GM23338 (cell line): ENCODE measurements around the gene FABP6. TPM values are rescaled to one million over a fixed set of nuclear protein-coding genes. Genes with fewer than 3 reads are reported as not detected.
A peak's percentile ranks its signal among the peaks of the same experiment; 100 is the strongest.

ENCODE experiments used
- ATAC-seq: fragments of 200-7000 bp; cut with Tn5 transposase; 3 replicates; pipeline ENCODE4 v1.9.1; 2020
- DNase-seq: peaks from one replicate; pipeline ENCODE4 v3.0.0-alpha.2; 2015; ENCODE audit warnings: low spot score
- H2AFZ ChIP-seq: fragments of 200-600 bp; sonication (generic); 2 replicates; pipeline ENCODE4 v1.8.0; 2016; ENCODE audit warnings: antibody characterized with exemption, mild to moderate bottlenecking, moderate library complexity
- H3F3A ChIP-seq: fragments of 200-600 bp; sonication (generic); replicated peaks from 2 replicates; pipeline ENCODE4 v1.8.0; 2017; ENCODE audit warnings: antibody characterized with exemption, mixed run types, low read depth
- H3K27ac ChIP-seq: fragments of 200-600 bp; sonication (generic); 2 replicates; pipeline ENCODE4 v1.6.1; 2016; ENCODE audit warnings: low read depth
- H3K27me3 ChIP-seq: fragments of 200-600 bp; sonication (generic); 2 replicates; pipeline ENCODE4 v1.8.0; 2016; ENCODE audit warnings: mild to moderate bottlenecking, mixed run types, moderate library complexity; ENCODE audit not compliant: insufficient read depth
- H3K36me3 ChIP-seq: fragments of 200-600 bp; sonication (generic); 2 replicates; pipeline ENCODE4 v1.8.0; 2016; ENCODE audit warnings: mild to moderate bottlenecking; ENCODE audit not compliant: insufficient read depth
- H3K4me1 ChIP-seq: fragments of 200-600 bp; sonication (generic); 2 replicates; pipeline ENCODE4 v1.8.0; 2016; ENCODE audit warnings: mild to moderate bottlenecking, moderate library complexity; ENCODE audit not compliant: insufficient read depth
- H3K4me2 ChIP-seq: fragments of 200-600 bp; sonication (generic); 2 replicates; pipeline ENCODE4 v1.7.1; 2017; ENCODE audit warnings: mixed run types
- H3K4me3 ChIP-seq: fragments of 200-600 bp; sonication (generic); 2 replicates; pipeline ENCODE4 v1.6.1; 2016; ENCODE audit warnings: mixed run types
- H3K79me2 ChIP-seq: fragments of 200-600 bp; sonication (generic); replicated peaks from 2 replicates; pipeline ENCODE4 v1.8.0; 2017; ENCODE audit warnings: mild to moderate bottlenecking; ENCODE audit not compliant: insufficient read depth
- H3K9me2 ChIP-seq: fragments of 200-600 bp; sonication (generic); 2 replicates; pipeline ENCODE4 v1.8.0; 2017; ENCODE audit not compliant: insufficient read depth
- H4K20me1 ChIP-seq: fragments of 200-600 bp; sonication (generic); replicated peaks from 2 replicates; pipeline ENCODE4 v1.8.0; 2017; ENCODE audit warnings: mild to moderate bottlenecking; ENCODE audit not compliant: insufficient read depth
- H3K27ac Mint-ChIP-seq: 2 replicates; pipeline ENCODE4 v1.8.0; 2020; ENCODE audit warnings: inconsistent platforms, mild to moderate bottlenecking, moderate library complexity, mixed read lengths
- H3K27me3 Mint-ChIP-seq: 3 replicates; pipeline ENCODE4 v1.8.0; 2022; ENCODE audit warnings: low read depth, mild to moderate bottlenecking, moderate library complexity, mixed read lengths, inconsistent platforms; ENCODE audit not compliant: insufficient read depth, poor library complexity
- H3K36me3 Mint-ChIP-seq: 3 replicates; pipeline ENCODE4 v1.8.0; 2021; ENCODE audit warnings: low read depth, mild to moderate bottlenecking, inconsistent platforms, moderate library complexity, mixed read lengths
- H3K4me1 Mint-ChIP-seq: 3 replicates; pipeline ENCODE4 v1.8.0; 2020; ENCODE audit warnings: mild to moderate bottlenecking, inconsistent platforms, mixed read lengths
- H3K4me3 Mint-ChIP-seq: 3 replicates; pipeline ENCODE4 v1.8.0; 2021; ENCODE audit warnings: moderate library complexity, mild to moderate bottlenecking, inconsistent platforms, mixed read lengths
- H3K9me3 Mint-ChIP-seq: 3 replicates; pipeline ENCODE4 v1.8.0; 2020; ENCODE audit warnings: moderate library complexity, mild to moderate bottlenecking, inconsistent platforms, mixed read lengths
- CREB1 ChIP-seq: fragments of 250-450 bp; sonication (Bioruptor Pico); IDR thresholded peaks from 2 replicates; pipeline ENCODE4 v1.5.0; 2020; ENCODE audit warnings: low read depth, mild to moderate bottlenecking, moderate library complexity
- EZH2 ChIP-seq: fragments of 200-600 bp; sonication (generic); IDR thresholded peaks from one replicate; pipeline ENCODE4 v1.8.0; 2017; ENCODE audit warnings: antibody characterized with exemption, mild to moderate bottlenecking, low read depth; ENCODE audit not compliant: unreplicated experiment
- EZH2phosphoT487 ChIP-seq: fragments of 200-600 bp; sonication (generic); IDR thresholded peaks from one replicate; pipeline ENCODE4 v1.8.1; 2018; ENCODE audit warnings: antibody characterized with exemption; ENCODE audit not compliant: unreplicated experiment
- JUNB ChIP-seq: IDR thresholded peaks from one replicate; pipeline ENCODE4 v1.6.1; 2016; ENCODE audit warnings: antibody characterized with exemption; ENCODE audit not compliant: unreplicated experiment
- NANOG ChIP-seq: IDR thresholded peaks from 2 replicates; pipeline ENCODE4 v1.6.1; 2016; ENCODE audit warnings: antibody characterized with exemption, borderline replicate concordance
- POLR2AphosphoS5 ChIP-seq: IDR thresholded peaks from 2 replicates; pipeline ENCODE4 v1.6.1; 2016; ENCODE audit warnings: antibody characterized with exemption, low read depth
- REST ChIP-seq: IDR thresholded peaks from one replicate; pipeline ENCODE4 v1.6.1; 2018; ENCODE audit warnings: antibody characterized with exemption; ENCODE audit not compliant: unreplicated experiment
- STAT1 ChIP-seq: IDR thresholded peaks from one replicate; pipeline ENCODE4 v1.6.1; 2016; ENCODE audit warnings: antibody characterized with exemption; ENCODE audit not compliant: unreplicated experiment
- ZNF114 ChIP-seq: fragments of 250-450 bp; sonication (Bioruptor Pico); IDR thresholded peaks from 2 replicates; pipeline ENCODE4 v1.5.0; 2020; ENCODE audit warnings: mild to moderate bottlenecking, moderate library complexity
- ZNF331 ChIP-seq: fragments of 250-450 bp; sonication (Bioruptor Pico); IDR thresholded peaks from 2 replicates; pipeline ENCODE4 v1.5.0; 2020; ENCODE audit warnings: low read depth, mild to moderate bottlenecking, moderate library complexity
- polyA plus RNA-seq: library from polyadenylated mRNA; unstranded; fragments of >200 nt; fragmentation: Nextera tagmentation; extraction: Ambion mirVana; gene quantifications from 2 replicates; pipeline ENCODE4 v1.2.1, GENCODE V29; 2016
- total RNA-seq: library from RNA; depleted of rRNA; stranded (reverse); fragments of >200 nt; shearing (Covaris generic); gene quantifications from 2 replicates; pipeline ENCODE4 v1.2.3, GENCODE V29; 2014
- TF ChIP-seq, protein P1 (sequence below), 2 experiments: fragments of 200-600 bp in 1 of 2; sonication (generic) in 1 of 2; conservative IDR thresholded peaks; 2 replicates each; pipeline versions ENCODE4 v1.5.1 to v1.6.1; 2016 to 2017; ENCODE audit warnings: antibody characterized with exemption in 2 of 2, low read depth in 2 of 2, mild to moderate bottlenecking in 2 of 2, moderate library complexity in 1 of 2
- TF ChIP-seq, protein P2 (sequence below): IDR thresholded peaks from 2 replicates; pipeline ENCODE4 v1.6.1; 2016; ENCODE audit warnings: antibody characterized with exemption
- TF ChIP-seq, protein P3 (sequence below): fragments of 250-450 bp; sonication (Bioruptor Pico); IDR thresholded peaks from 2 replicates; pipeline ENCODE4 v1.5.0; 2020; ENCODE audit warnings: mild to moderate bottlenecking, moderate library complexity

FABP6 gene
- total and polyA plus RNA-seq, 2 experiments from 2014 or later = 2.2 to 7.5 TPM

DNA sequence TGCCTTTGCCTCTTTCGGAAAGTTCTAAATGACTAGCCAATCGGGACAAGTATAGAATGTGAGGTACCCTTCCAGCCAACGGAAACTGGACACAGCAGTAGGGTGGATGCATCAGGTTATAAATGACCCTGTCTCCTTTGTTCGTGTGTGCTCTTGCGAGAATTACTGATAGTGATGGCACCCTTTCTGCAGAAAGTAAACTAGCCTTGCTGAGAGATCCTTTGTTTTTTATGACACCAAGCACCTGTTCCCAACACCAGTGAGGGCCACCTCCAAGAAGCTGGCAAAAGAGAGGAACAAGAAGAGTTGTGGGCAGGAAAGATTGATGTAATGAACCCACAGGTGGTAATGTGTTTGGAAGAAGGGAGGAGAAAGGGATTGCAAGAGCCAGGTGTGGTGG is 42.8 kb upstream of the FABP6 start:
- Histone ChIP-seq H3F3A (peaks cover 9% of the 10 kb centered on the region; the same call in 1 of the 2 replicates), H3K4me2 (no peak overlapping the region), H3K79me2 (no peaks in the 10 kb centered on the region), H3K27ac (peak overlapping the region; percentile 100), H2AFZ (no peak overlapping the region), H3K4me1 (peaks cover 18% of the 10 kb centered on the region), H3K27me3 (no peaks in the 10 kb centered on the region), H3K9me2 (no peaks in the 10 kb centered on the region), H3K36me3 (peaks cover 7% of the 10 kb centered on the region; the same call in 1 of the 2 replicates), H3K4me3 (no peak overlapping the region), H4K20me1 (no peaks in the 10 kb centered on the region)
- H3K27ac Mint-ChIP-seq = no peak overlapping the region
- TF ChIP-seq STAT1 (no peak), EZH2 (no peak), NANOG (no peak), EZH2phosphoT487 (no peak), POLR2AphosphoS5 (no peak), JUNB (no peak), CREB1 (CRISPR knock-in tag) (no peak), ZNF331 (CRISPR knock-in tag) (no peak), REST (no peak), ZNF114 (CRISPR knock-in tag) (no peak)
- TF ChIP-seq, protein P1, sequence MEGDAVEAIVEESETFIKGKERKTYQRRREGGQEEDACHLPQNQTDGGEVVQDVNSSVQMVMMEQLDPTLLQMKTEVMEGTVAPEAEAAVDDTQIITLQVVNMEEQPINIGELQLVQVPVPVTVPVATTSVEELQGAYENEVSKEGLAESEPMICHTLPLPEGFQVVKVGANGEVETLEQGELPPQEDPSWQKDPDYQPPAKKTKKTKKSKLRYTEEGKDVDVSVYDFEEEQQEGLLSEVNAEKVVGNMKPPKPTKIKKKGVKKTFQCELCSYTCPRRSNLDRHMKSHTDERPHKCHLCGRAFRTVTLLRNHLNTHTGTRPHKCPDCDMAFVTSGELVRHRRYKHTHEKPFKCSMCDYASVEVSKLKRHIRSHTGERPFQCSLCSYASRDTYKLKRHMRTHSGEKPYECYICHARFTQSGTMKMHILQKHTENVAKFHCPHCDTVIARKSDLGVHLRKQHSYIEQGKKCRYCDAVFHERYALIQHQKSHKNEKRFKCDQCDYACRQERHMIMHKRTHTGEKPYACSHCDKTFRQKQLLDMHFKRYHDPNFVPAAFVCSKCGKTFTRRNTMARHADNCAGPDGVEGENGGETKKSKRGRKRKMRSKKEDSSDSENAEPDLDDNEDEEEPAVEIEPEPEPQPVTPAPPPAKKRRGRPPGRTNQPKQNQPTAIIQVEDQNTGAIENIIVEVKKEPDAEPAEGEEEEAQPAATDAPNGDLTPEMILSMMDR (conservative IDR thresholded peaks at IDR 0.05; ENCODE audit: low read depth in 2 of 2) = no peak
- TF ChIP-seq, protein P2, sequence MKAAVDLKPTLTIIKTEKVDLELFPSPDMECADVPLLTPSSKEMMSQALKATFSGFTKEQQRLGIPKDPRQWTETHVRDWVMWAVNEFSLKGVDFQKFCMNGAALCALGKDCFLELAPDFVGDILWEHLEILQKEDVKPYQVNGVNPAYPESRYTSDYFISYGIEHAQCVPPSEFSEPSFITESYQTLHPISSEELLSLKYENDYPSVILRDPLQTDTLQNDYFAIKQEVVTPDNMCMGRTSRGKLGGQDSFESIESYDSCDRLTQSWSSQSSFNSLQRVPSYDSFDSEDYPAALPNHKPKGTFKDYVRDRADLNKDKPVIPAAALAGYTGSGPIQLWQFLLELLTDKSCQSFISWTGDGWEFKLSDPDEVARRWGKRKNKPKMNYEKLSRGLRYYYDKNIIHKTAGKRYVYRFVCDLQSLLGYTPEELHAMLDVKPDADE = no peak
- TF ChIP-seq, protein P3, sequence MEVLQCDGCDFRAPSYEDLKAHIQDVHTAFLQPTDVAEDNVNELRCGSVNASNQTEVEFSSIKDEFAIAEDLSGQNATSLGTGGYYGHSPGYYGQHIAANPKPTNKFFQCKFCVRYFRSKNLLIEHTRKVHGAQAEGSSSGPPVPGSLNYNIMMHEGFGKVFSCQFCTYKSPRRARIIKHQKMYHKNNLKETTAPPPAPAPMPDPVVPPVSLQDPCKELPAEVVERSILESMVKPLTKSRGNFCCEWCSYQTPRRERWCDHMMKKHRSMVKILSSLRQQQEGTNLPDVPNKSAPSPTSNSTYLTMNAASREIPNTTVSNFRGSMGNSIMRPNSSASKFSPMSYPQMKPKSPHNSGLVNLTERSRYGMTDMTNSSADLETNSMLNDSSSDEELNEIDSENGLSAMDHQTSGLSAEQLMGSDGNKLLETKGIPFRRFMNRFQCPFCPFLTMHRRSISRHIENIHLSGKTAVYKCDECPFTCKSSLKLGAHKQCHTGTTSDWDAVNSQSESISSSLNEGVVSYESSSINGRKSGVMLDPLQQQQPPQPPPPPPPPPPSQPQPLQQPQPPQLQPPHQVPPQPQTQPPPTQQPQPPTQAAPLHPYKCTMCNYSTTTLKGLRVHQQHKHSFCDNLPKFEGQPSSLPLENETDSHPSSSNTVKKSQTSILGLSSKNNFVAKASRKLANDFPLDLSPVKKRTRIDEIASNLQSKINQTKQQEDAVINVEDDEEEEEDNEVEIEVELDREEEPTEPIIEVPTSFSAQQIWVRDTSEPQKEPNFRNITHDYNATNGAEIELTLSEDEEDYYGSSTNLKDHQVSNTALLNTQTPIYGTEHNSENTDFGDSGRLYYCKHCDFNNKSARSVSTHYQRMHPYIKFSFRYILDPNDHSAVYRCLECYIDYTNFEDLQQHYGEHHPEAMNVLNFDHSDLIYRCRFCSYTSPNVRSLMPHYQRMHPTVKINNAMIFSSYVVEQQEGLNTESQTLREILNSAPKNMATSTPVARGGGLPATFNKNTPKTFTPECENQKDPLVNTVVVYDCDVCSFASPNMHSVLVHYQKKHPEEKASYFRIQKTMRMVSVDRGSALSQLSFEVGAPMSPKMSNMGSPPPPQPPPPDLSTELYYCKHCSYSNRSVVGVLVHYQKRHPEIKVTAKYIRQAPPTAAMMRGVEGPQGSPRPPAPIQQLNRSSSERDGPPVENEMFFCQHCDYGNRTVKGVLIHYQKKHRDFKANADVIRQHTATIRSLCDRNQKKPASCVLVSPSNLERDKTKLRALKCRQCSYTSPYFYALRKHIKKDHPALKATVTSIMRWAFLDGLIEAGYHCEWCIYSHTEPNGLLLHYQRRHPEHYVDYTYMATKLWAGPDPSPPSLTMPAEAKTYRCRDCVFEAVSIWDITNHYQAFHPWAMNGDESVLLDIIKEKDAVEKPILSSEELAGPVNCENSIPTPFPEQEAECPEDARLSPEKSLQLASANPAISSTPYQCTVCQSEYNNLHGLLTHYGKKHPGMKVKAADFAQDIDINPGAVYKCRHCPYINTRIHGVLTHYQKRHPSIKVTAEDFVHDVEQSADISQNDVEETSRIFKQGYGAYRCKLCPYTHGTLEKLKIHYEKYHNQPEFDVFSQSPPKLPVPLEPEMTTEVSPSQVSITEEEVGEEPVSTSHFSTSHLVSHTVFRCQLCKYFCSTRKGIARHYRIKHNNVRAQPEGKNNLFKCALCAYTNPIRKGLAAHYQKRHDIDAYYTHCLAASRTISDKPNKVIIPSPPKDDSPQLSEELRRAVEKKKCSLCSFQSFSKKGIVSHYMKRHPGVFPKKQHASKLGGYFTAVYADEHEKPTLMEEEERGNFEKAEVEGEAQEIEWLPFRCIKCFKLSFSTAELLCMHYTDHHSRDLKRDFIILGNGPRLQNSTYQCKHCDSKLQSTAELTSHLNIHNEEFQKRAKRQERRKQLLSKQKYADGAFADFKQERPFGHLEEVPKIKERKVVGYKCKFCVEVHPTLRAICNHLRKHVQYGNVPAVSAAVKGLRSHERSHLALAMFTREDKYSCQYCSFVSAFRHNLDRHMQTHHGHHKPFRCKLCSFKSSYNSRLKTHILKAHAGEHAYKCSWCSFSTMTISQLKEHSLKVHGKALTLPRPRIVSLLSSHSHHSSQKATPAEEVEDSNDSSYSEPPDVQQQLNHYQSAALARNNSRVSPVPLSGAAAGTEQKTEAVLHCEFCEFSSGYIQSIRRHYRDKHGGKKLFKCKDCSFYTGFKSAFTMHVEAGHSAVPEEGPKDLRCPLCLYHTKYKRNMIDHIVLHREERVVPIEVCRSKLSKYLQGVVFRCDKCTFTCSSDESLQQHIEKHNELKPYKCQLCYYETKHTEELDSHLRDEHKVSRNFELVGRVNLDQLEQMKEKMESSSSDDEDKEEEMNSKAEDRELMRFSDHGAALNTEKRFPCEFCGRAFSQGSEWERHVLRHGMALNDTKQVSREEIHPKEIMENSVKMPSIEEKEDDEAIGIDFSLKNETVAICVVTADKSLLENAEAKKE (CRISPR knock-in tag) = no peak
- no peak for DNase-seq
- no peak for ATAC-seq
- peaks cover 7% of the 10 kb centered on the region for H3K4me1 Mint-ChIP-seq
- H3K4me3 Mint-ChIP-seq = no peak overlapping the region; the same call in 2 of the 3 replicates
- H3K9me3 Mint-ChIP-seq = peaks cover 33% of the 10 kb centered on the region
- H3K36me3 Mint-ChIP-seq = peaks cover 28% of the 10 kb centered on the region
- peaks cover 14% of the 10 kb centered on the region for H3K27me3 Mint-ChIP-seq
